G401 (cell line): ENCODE data around the gene ATP23. TPM values are rescaled to one million over a fixed set of nuclear protein-coding genes. Genes with fewer than 3 reads are reported as not detected.

ENCODE experiments used
- DNase-seq: peaks from one replicate; pipeline ENCODE4 v3.0.0-alpha.2; 2015; ENCODE audit warnings: low spot score
- in situ Hi-C: cut with HindIII; loops from 2 replicates; pipeline ENCODE4 v1.10.0; 2016; ENCODE audit warnings: low sequenced_read_pairs, mixed read lengths
- total RNA-seq: library from RNA; depleted of rRNA; stranded (reverse); fragments of >200 nt; shearing (Covaris generic); gene quantifications from 2 replicates; pipeline ENCODE4 v1.2.3, GENCODE V29; 2014

ATP23 gene
- total RNA-seq, 1 experiment from 2014 or later = 35.0 TPM

DNA sequence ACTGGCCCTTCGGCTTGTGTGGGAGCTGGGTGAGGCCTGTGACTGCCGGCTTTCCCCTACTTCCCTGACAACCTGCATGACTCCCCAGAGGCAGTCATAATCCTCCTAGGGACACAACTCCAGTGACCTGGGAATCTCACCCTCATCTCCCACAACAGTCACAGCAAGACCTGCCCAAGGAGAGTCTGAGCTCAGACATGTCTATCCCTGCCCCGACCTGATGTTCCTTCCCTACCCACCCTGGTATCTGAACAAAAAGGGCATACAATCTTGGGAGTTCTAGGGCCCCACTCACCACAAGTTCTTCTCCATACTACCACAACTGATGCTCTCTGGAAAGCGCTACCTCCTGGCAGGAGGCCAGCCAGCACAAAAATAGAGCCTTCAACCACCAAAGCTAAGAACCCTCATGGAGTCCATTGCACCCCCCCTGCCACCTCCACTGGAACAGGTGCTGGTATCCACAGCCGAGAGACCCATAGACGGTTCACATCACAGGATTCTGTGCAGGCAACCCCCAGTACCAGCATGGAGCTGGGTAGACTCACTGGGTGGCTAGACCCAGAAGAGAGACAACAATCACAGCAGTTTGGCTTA, 16.8 kb downstream of the ATP23 start:
- in situ Hi-C loops = no loop called here
- DNase-seq = no peak

GRCh38 chr12:57964421-57964820, 23.1 kb downstream of the ATP23 start:
- in situ Hi-C loops = no loop called here
- no peak for DNase-seq

GRCh38 chr12:57965766-57966165, 24.4 kb downstream of the ATP23 start:
- no peak for DNase-seq
- in situ Hi-C loops = no loop called here

DNA sequence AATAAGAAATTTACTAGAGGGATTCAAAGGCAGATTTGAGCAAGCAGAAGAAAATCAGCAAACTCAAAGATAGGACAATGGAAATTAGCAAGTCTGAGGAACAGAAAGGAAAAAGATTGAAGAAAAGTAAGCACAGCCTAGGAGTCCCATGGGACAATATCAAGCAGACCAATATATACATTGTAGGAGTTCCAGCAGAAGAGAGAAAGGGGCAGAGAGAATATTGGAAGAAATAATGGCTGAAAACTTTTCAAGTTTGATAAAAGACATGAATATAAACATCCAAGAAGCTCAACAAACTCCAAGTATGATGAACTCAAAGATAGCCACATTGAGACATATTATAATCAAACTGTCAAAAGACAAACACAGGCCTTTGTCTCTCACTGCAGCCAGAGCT, 25.2 kb downstream of the ATP23 start:
- DNase-seq = no peak
- in situ Hi-C loops = no loop called here

DNA sequence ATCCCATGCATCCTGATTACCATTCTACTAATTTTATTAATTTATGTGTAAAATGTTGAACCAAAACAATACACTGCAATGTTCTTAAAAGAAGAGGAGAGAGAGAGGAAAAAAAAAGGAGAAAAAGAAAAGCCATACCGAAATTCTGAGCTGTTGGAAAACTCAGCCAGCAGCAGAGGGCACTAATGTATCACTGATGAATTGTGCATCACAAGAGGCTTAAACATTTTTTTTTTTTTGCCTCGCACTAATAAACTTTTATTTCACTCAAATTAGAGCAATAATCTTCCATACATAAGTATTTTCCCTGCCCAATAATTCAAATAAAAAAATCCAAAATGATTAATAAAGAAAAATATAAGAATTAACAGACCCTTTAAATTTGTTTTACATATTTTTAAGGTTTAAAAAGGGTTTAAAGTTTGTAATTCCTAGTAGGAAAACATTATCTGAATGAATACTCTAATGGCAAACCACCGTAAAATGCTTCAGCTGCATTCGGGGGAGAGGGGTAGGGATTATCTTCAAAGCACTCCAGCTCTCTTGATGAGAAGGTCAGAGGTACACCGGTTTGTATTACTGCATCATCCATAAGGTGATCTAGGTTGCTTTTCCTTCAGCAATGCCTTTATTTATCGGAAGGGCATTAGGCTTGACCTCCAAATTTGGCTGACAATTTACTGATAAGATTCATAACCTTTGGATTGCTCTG, 41.9 kb downstream of the ATP23 start:
- DNase-seq = peak; percentile 30
- in situ Hi-C loops = no loop called here

DNA sequence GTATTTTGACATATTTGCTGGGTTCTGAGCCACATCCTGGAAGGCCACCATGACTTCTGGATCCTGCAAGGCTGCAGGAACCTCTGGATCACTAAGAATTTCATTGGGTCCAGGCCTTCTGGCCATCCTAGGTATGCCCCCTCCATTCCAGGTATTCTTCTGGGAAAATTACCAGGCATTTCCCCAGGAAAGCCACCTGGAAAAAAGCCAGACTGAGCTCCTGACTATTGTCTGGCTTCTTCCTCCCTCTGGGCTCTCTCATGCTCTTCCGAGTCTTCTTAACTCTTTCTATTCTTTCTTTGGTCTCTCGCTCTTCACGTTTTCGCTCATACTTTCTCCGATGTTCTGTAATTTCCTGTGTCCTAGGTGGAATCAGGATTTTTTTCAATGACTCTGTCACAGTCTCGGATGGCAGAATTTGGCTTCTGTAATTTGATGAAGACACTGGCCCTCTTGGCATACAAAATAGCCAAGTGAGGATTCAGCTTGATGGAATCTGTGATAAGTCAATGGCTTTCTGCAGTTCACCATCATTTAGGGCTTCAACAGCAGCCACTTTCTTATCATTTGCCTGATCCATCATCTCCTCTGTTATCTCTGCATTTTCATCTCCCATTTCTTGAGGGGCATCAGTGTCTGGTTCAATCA, 42.6 kb downstream of the ATP23 start:
- in situ Hi-C loops = no loop called here
- DNase-seq = no peak

- no peak for DNase-seq
- in situ Hi-C loops = no loop called here
These were observed 43.3 kb downstream of the ATP23 start for GRCh38 chr12:57984629-57985151.

- no peak for DNase-seq
- in situ Hi-C loops = no loop called here
These were observed 44.3 kb downstream of the ATP23 start for GRCh38 chr12:57985685-57986084.

DNA sequence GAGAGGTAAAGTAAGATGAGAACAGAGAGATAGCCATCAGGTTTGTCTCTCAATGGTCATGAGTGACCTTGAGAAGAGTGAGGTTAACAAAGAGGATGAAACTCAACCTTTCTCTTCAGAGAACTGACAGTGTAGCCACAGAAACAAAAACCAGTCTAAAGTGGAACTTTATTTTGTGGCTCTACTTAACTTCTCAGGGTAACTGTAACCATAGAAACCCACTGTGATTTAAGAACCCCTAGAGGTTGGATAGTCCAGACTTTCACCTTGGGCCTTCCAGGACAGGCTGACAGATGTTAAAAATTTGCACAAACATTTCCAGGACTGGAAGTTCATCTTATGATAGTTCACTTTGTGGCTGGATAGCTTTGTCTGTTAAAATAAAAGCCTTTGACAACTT, 48.5 kb downstream of the ATP23 start:
- DNase-seq = no peak
- in situ Hi-C loops = no loop called here

GRCh38 chr12:57990241-57990883, 49.0 kb downstream of the ATP23 start:
- DNase-seq = no peak
- in situ Hi-C loops = no loop called here

DNA sequence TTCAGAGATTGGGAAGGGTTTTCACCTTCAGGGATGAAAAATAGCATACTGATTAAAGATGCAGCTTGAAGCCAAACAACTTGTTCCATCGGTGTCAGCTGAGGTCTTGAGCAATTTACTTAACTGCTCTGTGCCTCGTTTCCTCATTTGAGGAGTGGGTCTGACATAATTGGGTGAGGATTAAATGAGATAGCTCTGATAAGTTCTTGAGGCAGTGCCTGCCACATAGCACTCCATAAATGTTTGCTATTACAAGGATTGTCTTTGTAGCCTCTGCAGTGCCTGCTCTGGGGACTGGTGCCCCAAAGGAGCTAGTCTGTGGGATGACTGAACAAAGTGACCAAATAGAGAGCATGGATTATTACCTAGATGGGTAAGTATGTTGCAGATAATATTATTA, 50.6 kb downstream of the ATP23 start:
- no peak for DNase-seq
- in situ Hi-C loops = no loop called here

DNA sequence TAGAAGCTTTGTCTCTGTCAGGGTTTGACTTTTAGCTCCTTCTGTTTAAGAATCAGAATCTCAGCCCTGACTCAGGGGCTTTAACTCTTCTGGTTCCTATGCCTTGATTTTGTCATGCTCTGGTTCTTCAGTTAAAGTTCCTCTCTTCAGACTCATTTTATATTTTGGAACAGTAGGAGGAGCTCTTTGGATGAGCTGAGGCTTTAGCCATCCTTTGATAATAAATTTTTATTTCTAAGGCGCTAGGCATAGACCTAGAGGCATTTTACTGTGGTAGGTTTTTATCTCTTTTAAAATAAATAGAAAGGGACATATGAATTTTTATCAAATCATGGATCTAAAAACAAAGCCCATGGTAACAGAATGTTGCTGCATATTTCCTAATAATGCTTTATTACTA, 51.7 kb downstream of the ATP23 start:
- DNase-seq = no peak
- in situ Hi-C loops = no loop called here

DNA sequence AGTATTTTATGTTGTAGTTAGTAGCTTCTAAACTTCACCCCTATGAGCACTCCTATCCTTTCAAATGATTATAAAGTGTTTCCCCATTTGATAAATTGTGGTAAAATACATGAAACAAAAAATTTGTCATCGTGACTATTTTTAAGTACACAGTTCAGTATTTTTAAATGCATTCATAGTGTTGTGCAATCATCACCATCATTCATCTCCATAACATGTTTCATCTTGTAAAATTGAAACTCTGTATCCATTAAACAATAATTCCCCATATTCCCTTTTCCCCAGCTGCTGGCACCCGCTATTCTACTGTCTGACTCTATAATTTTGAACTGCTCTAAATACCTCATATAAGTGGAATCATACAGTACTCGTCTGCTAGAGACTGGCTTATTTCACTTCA, 52.5 kb downstream of the ATP23 start:
- in situ Hi-C loops = no loop called here
- DNase-seq = no peak

DNA sequence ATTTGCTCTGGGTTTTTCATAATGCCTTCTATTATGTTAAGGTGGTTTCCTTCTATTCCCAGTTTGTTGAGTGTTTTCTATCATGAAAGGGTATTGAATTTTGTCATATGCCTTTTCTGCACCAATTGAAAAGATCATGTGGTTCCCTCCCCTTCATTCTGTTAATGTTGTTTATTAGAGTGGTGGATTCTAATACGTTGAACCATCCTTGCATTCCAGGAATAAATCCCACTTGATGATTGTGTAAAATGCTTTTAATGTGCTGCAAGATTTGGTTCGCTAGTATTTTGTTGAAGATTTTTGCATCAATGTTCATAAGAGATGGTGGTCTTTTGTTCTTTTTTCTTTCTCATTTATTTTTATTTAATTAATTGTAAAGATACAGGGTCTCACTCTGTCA, 55.2 kb downstream of the ATP23 start:
- DNase-seq = no peak
- in situ Hi-C loops = no loop called here

DNA sequence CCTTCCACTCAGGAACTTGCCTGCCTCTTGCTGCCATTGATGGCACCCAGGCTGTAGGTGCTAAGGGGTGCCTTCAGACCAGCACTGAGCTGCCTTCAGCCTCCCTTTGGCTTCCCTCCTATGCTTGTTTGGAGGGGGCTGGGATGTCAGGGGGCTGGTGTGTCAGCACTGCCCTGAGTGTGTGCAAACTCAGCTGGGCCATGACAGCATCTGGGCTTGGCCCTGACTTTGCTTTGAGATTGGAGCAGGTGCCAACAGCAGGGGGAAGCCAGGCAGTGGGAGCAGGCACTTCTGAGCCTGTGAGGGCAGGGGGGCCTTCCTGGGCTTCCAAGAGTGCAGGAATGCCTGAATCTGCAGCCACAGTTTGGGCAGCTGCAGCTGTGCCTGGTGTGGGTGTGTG, 56.9 kb downstream of the ATP23 start:
- in situ Hi-C loops = no loop called here
- DNase-seq = no peak

- in situ Hi-C loops = no loop called here
- no peak for DNase-seq
These were observed 59.1 kb downstream of the ATP23 start for GRCh38 chr12:58000499-58000898.

- in situ Hi-C loops = no loop called here
- DNase-seq = no peak
These were observed 66.5 kb downstream of the ATP23 start for GRCh38 chr12:58007875-58008274.

- DNase-seq = no peak
- in situ Hi-C loops = no loop called here
These were observed 67.3 kb downstream of the ATP23 start for GRCh38 chr12:58008634-58009033.
